ENCODE data around the gene AR. TPM values are rescaled to one million over a fixed set of nuclear protein-coding genes. Genes with fewer than 3 reads are reported as not detected.

The AR gene
- total and polyA plus RNA-seq, 2 of the 4 experiments (the other 2 are of a cell fraction), result 1.5 to 4.7 TPM

DNA sequence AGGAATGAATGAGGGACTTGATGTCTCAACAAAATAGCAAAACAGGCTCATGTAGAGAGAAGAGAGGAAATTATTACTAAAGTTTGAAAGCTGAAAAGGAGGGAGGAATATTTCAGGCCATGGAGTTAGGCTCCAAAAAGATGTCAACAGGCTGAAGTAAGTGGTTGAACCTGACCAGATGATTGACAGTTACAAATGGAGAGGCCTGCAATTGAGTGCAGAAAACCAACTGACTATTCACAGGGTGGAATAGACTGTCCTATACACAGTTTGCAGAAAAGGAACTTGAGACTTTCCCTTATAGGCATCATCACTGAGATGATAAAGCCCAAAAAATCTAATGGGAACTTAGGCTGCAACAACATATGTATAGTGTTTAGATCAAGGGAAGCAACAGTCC, 233.3 kb downstream of the AR start:
- no peak overlapping the region for H4K5ac ChIP-seq (ENCODE audit: low read depth, low read length)
- intact Hi-C loops (cut with micrococcal nuclease), result no loop called here
- no peaks in the 10 kb centered on the region for H3K9me3 ChIP-seq (ENCODE audit: control insufficient read depth, insufficient read depth, low read length)
- no TSS peak for BruUV-seq (replicated peaks)
- H4K20me1 ChIP-seq (ENCODE audit: insufficient read depth, low read length), result no peaks in the 10 kb centered on the region
- no peak overlapping the region for H3K27ac ChIP-seq (ENCODE audit: insufficient read depth, low read length)
- H3K4ac ChIP-seq (ENCODE audit: low read depth, low read length), result no peak overlapping the region
- H3K79me1 ChIP-seq (ENCODE audit: low read depth in 1 of 2, low read length in 2 of 2), result no peaks in the 10 kb centered on the region
- no peak overlapping the region for H3K23ac ChIP-seq (ENCODE audit: low read depth, low read length)
- DNase-seq, result no peak
- no peak overlapping the region for H3K9ac ChIP-seq (ENCODE audit: low read depth, low read length)
- no peaks in the 10 kb centered on the region; the same call in 1 of the 2 replicates for H3K27me3 ChIP-seq (ENCODE audit: control insufficient read depth, insufficient read depth, low read length)
- no peak overlapping the region for H3K4me2 ChIP-seq (ENCODE audit: low read depth, low read length)
- in situ Hi-C loops (cut with MboI; ENCODE audit: low sequenced_read_pairs), result no loop called here
- TF ChIP-seq POLR2A (IDR thresholded peaks at IDR 0.05; ENCODE audit: low read depth, low read length) (no peak), RFX5 (IDR thresholded peaks at IDR 0.05; ENCODE audit: low read depth, low read length) (no peak)
- no peaks in the 10 kb centered on the region for H3K36me3 ChIP-seq (ENCODE audit: control insufficient read depth, insufficient read depth, low read length)
- CTCF ChIA-PET, result no interaction called here
- no peak overlapping the region for H3K4me3 ChIP-seq (ENCODE audit: insufficient read depth, low read depth, low read length)
- H4K8ac ChIP-seq (ENCODE audit: low read depth in 2 of 2, low read length in 2 of 2), result no peak overlapping the region
- H3K18ac ChIP-seq (ENCODE audit: low read depth, low read length), result no peak overlapping the region
- H2BK15ac ChIP-seq (ENCODE audit: low read depth, low read length), result no peak overlapping the region
- no peak overlapping the region for H2BK20ac ChIP-seq (ENCODE audit: low read depth, low read length)
- no peak for ATAC-seq (ENCODE audit: low read depth)
- H3K14ac ChIP-seq (replicated peaks; ENCODE audit: low read depth, low read length), result no peak overlapping the region
- no peak overlapping the region for H2AK9ac ChIP-seq (replicated peaks; ENCODE audit: low read depth, low read length, poor library complexity)
- no peak overlapping the region for H2BK5ac ChIP-seq (ENCODE audit: low read depth, low read length, poor library complexity, severe bottlenecking)
- H2AK5ac ChIP-seq (ENCODE audit: low read depth, low read length), result no peak overlapping the region
- H2BK120ac ChIP-seq (ENCODE audit: low read depth, low read length), result no peak overlapping the region
- no peaks in the 10 kb centered on the region for H3K4me1 ChIP-seq (ENCODE audit: control insufficient read depth, insufficient read depth, low read length)
- H2AFZ ChIP-seq (replicated peaks; ENCODE audit: low read length, poor library complexity), result no peak overlapping the region
- POLR2A ChIA-PET (ENCODE audit: unreplicated experiment), result no interaction called here
- no peaks in the 10 kb centered on the region for H3K9me1 ChIP-seq (ENCODE audit: insufficient read depth, low read length)
- H4K91ac ChIP-seq (ENCODE audit: insufficient read depth, low read depth, low read length), result no peak overlapping the region
- dilution Hi-C loops (cut with HindIII; ENCODE audit: low sequenced_read_pairs, unreplicated experiment), result no loop called here
- no peak overlapping the region for H3K56ac ChIP-seq (ENCODE audit: extremely low read depth, insufficient read depth, low read length)

Data from IMR-90 (cell line).